Measurements from ENCODE around the gene PUS10. TPM values are rescaled to one million over a fixed set of nuclear protein-coding genes. Genes with fewer than 3 reads are reported as not detected.
A peak's percentile ranks its signal among the peaks of the same experiment; 100 is the strongest.

PUS10 gene
- total RNA-seq: 5.9 and 6.1 TPM in 2 replicates

DNA sequence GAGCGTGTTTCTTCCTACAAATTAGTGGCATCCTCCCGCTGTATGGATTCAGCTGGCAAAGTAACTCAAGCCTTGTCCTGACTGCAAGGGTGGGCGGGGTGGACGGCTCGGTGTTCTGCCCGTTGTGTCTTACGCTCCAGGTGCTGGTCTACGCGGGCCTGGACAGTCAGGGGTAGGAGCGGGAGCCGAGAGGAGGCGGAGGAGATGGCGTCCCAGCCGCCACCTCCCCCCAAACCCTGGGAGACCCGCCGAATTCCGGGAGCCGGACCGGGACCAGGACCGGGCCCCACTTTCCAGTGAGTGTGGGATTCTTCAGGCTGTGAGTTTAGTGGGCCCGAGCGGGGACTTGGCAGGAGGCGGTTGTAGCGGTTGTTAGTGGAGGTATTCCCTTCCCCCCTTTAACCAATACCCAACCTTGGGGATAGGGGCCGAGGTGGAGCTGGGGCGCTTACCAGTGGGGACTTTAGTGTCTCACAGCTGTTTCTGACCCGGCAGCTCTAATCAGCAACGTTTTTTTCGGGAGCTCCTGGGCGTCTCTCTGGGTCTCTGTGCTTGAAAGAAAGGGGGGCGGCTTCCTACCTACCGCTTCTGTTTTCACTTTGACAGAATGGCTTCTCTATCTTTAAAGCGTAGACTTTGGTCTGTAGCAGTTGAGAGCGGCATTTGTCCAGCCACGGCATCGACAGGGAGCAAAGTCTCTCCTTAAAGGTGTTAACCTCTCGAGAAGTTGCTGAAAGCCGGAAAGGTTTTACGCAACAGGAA lies at the start of gene PUS10, which contains the start of gene PEX13:
PUS10 (minus strand) TSS at position 700 of the 762 bp plus-strand sequence. CDS start 6,365 bp downstream, outside the sequence.
PEX13 (plus strand) TSS at position 165 of the 762 bp plus-strand sequence; CDS start at position 205, 40 bp downstream.
- peak within 1 kb of the TSS; percentile 84 for H3K4me3 ChIP-seq (ENCODE audit: low read depth, low read length)
- FAIRE-seq: no peak
- H3K36me3 ChIP-seq (ENCODE audit: control insufficient read depth, insufficient read depth, low read length): peaks cover 6% of the 10 kb centered on the region
- TF ChIP-seq, protein P1, sequence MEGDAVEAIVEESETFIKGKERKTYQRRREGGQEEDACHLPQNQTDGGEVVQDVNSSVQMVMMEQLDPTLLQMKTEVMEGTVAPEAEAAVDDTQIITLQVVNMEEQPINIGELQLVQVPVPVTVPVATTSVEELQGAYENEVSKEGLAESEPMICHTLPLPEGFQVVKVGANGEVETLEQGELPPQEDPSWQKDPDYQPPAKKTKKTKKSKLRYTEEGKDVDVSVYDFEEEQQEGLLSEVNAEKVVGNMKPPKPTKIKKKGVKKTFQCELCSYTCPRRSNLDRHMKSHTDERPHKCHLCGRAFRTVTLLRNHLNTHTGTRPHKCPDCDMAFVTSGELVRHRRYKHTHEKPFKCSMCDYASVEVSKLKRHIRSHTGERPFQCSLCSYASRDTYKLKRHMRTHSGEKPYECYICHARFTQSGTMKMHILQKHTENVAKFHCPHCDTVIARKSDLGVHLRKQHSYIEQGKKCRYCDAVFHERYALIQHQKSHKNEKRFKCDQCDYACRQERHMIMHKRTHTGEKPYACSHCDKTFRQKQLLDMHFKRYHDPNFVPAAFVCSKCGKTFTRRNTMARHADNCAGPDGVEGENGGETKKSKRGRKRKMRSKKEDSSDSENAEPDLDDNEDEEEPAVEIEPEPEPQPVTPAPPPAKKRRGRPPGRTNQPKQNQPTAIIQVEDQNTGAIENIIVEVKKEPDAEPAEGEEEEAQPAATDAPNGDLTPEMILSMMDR (IDR thresholded peaks at IDR 0.05; ENCODE audit: insufficient read depth, low read length, severe bottlenecking): no peak
- peak; percentile 2 for DNase-seq (ENCODE audit: low read depth)
- H3K27me3 ChIP-seq (ENCODE audit: control insufficient read depth, insufficient read depth, low read length): no peaks in the 10 kb centered on the region

GRCh38 chr2:61065714-61066709 lies 48.0 kb upstream of the PUS10 start, which contains the start of gene SANBR:
Gene SANBR, plus strand, starts transcription at chr2:61065871. Its CDS starts 4,480 bp downstream, at chr2:61070351.
- Histone ChIP-seq H3K36me3 (ENCODE audit: control insufficient read depth, insufficient read depth, low read length) (peaks cover 1% of the 10 kb centered on the region), H3K4me3 (ENCODE audit: low read depth, low read length) (peak within 1 kb of the TSS; percentile 75), H3K27me3 (ENCODE audit: control insufficient read depth, insufficient read depth, low read length) (no peaks in the 10 kb centered on the region)
- TF ChIP-seq, protein P1 (IDR thresholded peaks at IDR 0.05; ENCODE audit: insufficient read depth, low read length, severe bottlenecking): no peak
- FAIRE-seq: no peak
- DNase-seq (ENCODE audit: low read depth): peak; percentile 70

- TF ChIP-seq, protein P1 (IDR thresholded peaks at IDR 0.05; ENCODE audit: insufficient read depth, low read length, severe bottlenecking): no peak
- H3K36me3 ChIP-seq (ENCODE audit: control insufficient read depth, insufficient read depth, low read length): peaks cover 2% of the 10 kb centered on the region
- no peak overlapping the region for H3K4me3 ChIP-seq (ENCODE audit: low read depth, low read length)
- DNase-seq (ENCODE audit: low read depth) (no peak), FAIRE-seq (no peak)
- H3K27me3 ChIP-seq (ENCODE audit: control insufficient read depth, insufficient read depth, low read length): no peaks in the 10 kb centered on the region
Measured at GRCh38 chr2:61059382-61059781, 41.3 kb upstream of the PUS10 start.

DNA sequence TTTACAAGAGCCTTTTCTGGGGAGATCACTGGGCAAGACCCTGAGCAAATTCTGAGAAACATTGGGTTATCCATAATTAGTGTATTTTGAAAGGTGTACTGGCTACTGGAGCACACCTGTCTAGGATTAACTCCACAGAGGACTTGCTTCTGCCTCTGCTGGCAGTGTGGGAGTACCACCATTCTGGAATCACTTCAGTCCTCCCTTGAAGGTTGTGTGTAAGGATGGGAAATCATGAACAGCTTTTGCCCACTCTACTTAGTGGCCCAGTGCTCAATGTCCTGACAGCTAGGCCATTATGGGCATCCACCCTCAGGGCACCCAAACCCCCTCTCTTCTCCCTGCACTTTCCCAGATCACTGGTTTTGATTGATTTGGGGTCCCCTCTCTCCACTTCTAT lies 39.5 kb upstream of the PUS10 start:
- TF ChIP-seq, protein P1 (IDR thresholded peaks at IDR 0.05; ENCODE audit: insufficient read depth, low read length, severe bottlenecking): no peak
- no peak for DNase-seq (ENCODE audit: low read depth)
- peaks cover 2% of the 10 kb centered on the region for H3K36me3 ChIP-seq (ENCODE audit: control insufficient read depth, insufficient read depth, low read length)
- no peaks in the 10 kb centered on the region for H3K27me3 ChIP-seq (ENCODE audit: control insufficient read depth, insufficient read depth, low read length)
- no peak for FAIRE-seq
- no peak overlapping the region for H3K4me3 ChIP-seq (ENCODE audit: low read depth, low read length)

DNA sequence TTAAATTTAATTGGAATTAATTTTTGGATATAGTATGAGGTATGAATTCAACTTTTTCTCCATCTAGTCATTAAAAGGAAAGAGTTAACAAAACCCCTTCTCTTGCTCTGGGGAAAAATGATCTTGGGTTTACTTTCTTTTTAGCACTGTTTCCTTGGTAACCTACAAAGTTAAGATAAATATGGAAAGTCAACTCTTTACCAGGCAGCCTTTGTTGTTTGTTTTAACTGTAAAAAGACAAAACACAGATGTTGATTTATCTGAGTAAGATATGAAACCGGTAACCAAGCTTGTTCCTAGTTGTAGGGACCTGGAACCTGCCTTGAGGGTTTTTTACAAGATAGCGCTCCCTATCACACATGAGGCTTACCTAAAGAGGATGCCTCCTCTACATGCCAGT lies 37.5 kb upstream of the PUS10 start:
- DNase-seq (ENCODE audit: low read depth): no peak
- TF ChIP-seq, protein P1 (IDR thresholded peaks at IDR 0.05; ENCODE audit: insufficient read depth, low read length, severe bottlenecking): no peak
- Histone ChIP-seq H3K36me3 (ENCODE audit: control insufficient read depth, insufficient read depth, low read length) (peaks cover 2% of the 10 kb centered on the region), H3K4me3 (ENCODE audit: low read depth, low read length) (no peak overlapping the region), H3K27me3 (ENCODE audit: control insufficient read depth, insufficient read depth, low read length) (no peaks in the 10 kb centered on the region)
- no peak for FAIRE-seq

Data from bronchial epithelial cell (primary cell).